Retinal pigment epithelial cell (primary cell): Measurements from ENCODE around the gene LTA4H.
"Not testable (repeated sequence)": the region's sequence is repeated elsewhere in the genome, so short reads cannot be mapped to it uniquely, and the experiment has no call there.

Source experiments
- DNase-seq: peaks from one replicate; pipeline ENCODE4 v3.0.0-alpha.2; 2010; ENCODE audit warnings: low read depth
- H3K4me3 ChIP-seq: 2 replicates; pipeline ENCODE4 v1.5.1; 2011; ENCODE audit warnings: mild to moderate bottlenecking, low read length, control low read depth, moderate library complexity
- TF ChIP-seq, protein P1 (sequence below): conservative IDR thresholded peaks from 2 replicates; pipeline ENCODE4 v1.5.1; 2011; ENCODE audit warnings: low read depth, low read length, control low read depth, inconsistent platforms

Gene LTA4H

GRCh38 chr12:95978351-95978750 is 57.0 kb downstream of the LTA4H start:
- TF ChIP-seq, protein P1, sequence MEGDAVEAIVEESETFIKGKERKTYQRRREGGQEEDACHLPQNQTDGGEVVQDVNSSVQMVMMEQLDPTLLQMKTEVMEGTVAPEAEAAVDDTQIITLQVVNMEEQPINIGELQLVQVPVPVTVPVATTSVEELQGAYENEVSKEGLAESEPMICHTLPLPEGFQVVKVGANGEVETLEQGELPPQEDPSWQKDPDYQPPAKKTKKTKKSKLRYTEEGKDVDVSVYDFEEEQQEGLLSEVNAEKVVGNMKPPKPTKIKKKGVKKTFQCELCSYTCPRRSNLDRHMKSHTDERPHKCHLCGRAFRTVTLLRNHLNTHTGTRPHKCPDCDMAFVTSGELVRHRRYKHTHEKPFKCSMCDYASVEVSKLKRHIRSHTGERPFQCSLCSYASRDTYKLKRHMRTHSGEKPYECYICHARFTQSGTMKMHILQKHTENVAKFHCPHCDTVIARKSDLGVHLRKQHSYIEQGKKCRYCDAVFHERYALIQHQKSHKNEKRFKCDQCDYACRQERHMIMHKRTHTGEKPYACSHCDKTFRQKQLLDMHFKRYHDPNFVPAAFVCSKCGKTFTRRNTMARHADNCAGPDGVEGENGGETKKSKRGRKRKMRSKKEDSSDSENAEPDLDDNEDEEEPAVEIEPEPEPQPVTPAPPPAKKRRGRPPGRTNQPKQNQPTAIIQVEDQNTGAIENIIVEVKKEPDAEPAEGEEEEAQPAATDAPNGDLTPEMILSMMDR = no peak
- H3K4me3 ChIP-seq = no peak overlapping the region
- DNase-seq = no peak

GRCh38 chr12:95977764-95978305 is 57.6 kb downstream of the LTA4H start:
- H3K4me3 ChIP-seq = no peak overlapping the region
- DNase-seq = no peak
- TF ChIP-seq, protein P1 = no peak

DNA sequence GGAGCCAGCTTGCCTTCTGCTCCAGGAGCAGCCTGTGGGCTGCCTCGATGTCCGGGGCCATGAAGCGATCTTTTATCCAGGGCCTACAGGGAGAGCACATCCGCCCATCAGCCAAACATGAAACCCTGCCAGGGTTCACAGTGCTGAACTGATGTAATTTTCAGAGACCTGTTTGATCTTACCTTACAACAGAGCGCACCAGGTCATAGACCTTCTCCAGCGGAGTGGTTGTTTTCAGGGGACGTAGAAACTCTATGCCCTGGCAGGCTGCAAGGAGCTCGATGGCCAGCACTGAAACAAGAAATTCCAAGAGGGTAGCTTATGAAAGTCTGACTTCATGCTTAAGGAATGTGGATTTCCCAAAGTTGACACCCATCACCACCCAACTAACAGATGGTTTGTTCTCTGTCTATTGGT is 59.0 kb downstream of the LTA4H start:
- no peak for DNase-seq
- TF ChIP-seq, protein P1 = no peak
- H3K4me3 ChIP-seq = no peak overlapping the region

GRCh38 chr12:95975491-95975890 is 59.9 kb downstream of the LTA4H start:
- no peak for DNase-seq
- TF ChIP-seq, protein P1 = no peak
- H3K4me3 ChIP-seq = no peak overlapping the region

DNA sequence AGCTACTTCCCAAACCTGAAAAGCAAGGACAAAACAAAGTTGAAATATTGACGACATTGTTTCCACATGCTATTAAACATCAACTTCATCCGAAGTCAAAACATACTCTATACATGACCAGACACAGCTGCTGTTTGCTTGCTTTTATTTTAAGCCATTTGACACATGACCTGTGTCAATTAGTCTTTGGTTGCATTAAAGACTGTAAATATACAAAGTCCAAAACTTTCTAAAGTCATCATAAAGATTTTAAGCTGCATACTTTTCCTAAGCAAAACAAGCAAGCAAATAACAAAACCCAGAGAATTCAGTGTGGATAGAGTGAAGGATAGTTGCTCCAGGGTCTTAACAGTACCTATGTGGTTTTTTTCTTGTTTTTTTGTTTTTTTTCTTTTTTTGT is 61.0 kb downstream of the LTA4H start:
- TF ChIP-seq, protein P1 = no peak
- no peak for DNase-seq
- no peak overlapping the region for H3K4me3 ChIP-seq

DNA sequence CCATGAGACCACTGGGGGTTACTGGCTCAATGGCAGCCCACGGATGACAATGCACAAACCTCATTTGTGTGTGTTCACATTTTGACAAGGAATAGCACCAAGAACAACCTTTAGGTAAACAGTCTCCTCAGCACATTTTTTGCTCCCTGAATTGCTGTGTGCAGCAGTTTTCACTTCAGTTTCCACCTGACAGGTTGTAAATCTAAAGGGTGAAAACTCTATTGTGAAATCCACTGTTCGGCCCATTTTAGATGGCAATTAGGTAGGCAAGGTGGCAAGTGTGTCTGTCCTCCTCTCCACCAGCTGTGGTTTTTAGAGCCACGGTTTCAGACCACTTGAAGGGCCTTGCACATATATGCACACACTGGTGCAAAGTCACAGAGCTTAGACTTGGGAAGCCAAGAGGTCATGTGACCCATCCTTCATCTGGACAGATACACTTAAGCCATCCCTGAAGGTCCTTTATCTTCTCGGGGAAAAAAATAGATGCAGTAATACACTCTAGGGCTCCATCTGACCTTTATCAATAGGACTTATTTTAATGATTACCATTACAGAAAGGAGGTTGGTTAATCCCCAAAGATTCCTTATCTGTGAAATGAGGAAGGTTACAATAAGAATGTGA is 62.4 kb downstream of the LTA4H start:
- DNase-seq = no peak
- H3K4me3 ChIP-seq = no peak overlapping the region
- TF ChIP-seq, protein P1 = no peak

DNA sequence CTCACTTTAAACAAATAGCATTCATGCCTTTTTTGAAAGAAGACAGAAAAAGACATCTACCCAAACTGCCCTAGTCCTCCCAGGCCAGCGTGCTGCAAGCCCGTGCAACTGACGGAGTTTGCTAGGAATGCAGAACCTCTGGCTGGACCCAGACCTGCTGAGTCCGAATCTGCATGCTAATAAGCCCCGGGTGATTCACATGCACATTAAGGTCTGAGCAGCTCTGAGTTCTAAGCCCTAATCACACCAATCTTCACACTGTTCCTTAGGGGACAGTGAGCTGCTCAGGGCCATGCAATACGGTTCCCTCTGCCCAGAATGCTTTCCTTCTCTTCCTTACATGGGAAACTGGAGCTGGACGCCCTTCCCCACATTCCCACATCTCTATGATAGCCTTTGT is 64.5 kb downstream of the LTA4H start:
- DNase-seq = peak; percentile 7
- no peak overlapping the region for H3K4me3 ChIP-seq
- TF ChIP-seq, protein P1 = no peak

GRCh38 chr12:95969116-95969515 is 66.3 kb downstream of the LTA4H start:
- H3K4me3 ChIP-seq, DNase-seq: not testable (repeated sequence)
